ENCODE results near the gene JARID2. TPM values are rescaled to one million over a fixed set of nuclear protein-coding genes. Genes with fewer than 3 reads are reported as not detected.

Gene JARID2
- total and polyA plus RNA-seq, 10 of the 15 experiments (the other 5 are each of a cell fraction or from before 2014, with no cell fraction given), result 4.2 to 21.6 (median 11.7) TPM

DNA sequence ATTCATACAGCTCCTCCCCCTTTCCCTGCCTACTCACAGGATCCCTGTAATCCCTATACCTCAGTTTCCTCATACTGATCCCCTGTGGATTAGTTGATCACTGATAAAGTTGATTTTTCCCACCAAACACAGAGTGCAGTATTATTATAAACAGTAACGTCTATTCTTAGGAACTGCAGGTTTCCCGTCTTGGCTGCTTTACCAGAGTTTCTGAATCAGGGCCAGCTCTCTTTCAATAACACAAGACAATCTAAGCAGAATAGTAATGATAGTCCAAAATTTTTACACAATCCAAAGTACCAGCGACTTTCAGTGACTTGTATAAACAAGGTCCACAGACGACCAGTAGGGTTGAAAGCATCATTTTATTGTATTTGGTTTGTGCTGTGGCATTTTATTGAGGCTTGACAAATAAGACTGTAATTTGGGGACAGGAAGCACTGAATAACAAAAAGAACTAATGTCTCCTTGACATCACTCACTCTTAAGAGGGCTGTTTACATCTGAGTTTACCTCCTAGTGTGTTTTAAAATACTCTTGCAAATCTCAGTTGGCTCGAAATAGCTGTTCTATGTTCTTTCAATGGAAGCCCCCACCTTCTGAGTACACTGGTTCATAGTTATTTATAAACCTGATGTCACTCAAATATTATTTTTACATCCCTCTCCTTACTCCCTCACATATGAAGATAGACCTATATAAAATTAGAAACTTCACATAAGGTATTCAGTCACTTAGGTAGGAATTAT lies 6.1 kb upstream of the JARID2 start:
- ChIA-PET SMC1A (ENCODE audit: uncharacterized antibody, unreplicated experiment) (interaction anchor here (0.8 to 1.5 kb wide), 4 partner anchors 20 to 217 kb away, joined by 3 to 4 read pairs (median 4); no protein-coding TSS in a partner anchor), CTCF (interaction anchor here (0.5 to 0.6 kb wide), 2 partner anchors 130 to 505 kb away, joined by 3 read pairs; no protein-coding TSS in a partner anchor), POLR2A (no interaction called here), RAD21 (ENCODE audit: unreplicated experiment) (no interaction called here)
- 29% methylated on average over 5 of the region's 5 CpGs for WGBS (ENCODE audit: insufficient coverage, insufficient replicate concordance, low lambda C conversion rate, missing lambda C conversion rate)
- Histone ChIP-seq H3K4me3 (no peak overlapping the region), H3K36me3 (ENCODE audit: control insufficient read depth in 2 of 2, insufficient read depth in 2 of 2, low read length in 1 of 2) (no peaks in the 10 kb centered on the region), H2AFZ (ENCODE audit: control insufficient read depth, low read depth, low read length) (no peak overlapping the region), H3K27me3 (replicated peaks in 1 of 2; ENCODE audit: control insufficient read depth in 2 of 2, insufficient read depth in 2 of 2, low read length in 1 of 2) (no peaks in the 10 kb centered on the region), H3K79me2 (ENCODE audit: control insufficient read depth, insufficient read depth, low read length) (no peaks in the 10 kb centered on the region; the same call in 1 of the 2 replicates), H3K27ac (ENCODE audit: control insufficient read depth, insufficient read depth) (no peak overlapping the region), H3K4me1 (ENCODE audit: control insufficient read depth, insufficient read depth, low read length) (no peaks in the 10 kb centered on the region), H3K9ac (ENCODE audit: control insufficient read depth, insufficient read depth, low read length) (no peak overlapping the region), H3K9me3 (replicated peaks; ENCODE audit: control insufficient read depth, insufficient read depth, low read length) (no peaks in the 10 kb centered on the region), H3K4me2 (ENCODE audit: control insufficient read depth, insufficient read depth) (no peak overlapping the region), H4K20me1 (ENCODE audit: control insufficient read depth, insufficient read depth) (no peaks in the 10 kb centered on the region)
- TF ChIP-seq TARDBP (IDR thresholded peaks at IDR 0.05; ENCODE audit: borderline replicate concordance), result no peak
- TF ChIP-seq RUNX3 (IDR thresholded peaks at IDR 0.05; ENCODE audit: low read length), result no peak
- no peak for TF ChIP-seq SMAD1 (IDR thresholded peaks at IDR 0.05; ENCODE audit: low read depth, partially characterized antibody)
- no peak for TF ChIP-seq MTA3 (IDR thresholded peaks at IDR 0.05; ENCODE audit: borderline replicate concordance, low read length)
- TF ChIP-seq BHLHE40 (IDR thresholded peaks at IDR 0.05; ENCODE audit: borderline replicate concordance in 1 of 2, low read depth in 2 of 2, low read length in 1 of 2), result no peak
- no peak for TF ChIP-seq CBFB (IDR thresholded peaks at IDR 0.05; ENCODE audit: low read depth)
- TF ChIP-seq, protein P1, sequence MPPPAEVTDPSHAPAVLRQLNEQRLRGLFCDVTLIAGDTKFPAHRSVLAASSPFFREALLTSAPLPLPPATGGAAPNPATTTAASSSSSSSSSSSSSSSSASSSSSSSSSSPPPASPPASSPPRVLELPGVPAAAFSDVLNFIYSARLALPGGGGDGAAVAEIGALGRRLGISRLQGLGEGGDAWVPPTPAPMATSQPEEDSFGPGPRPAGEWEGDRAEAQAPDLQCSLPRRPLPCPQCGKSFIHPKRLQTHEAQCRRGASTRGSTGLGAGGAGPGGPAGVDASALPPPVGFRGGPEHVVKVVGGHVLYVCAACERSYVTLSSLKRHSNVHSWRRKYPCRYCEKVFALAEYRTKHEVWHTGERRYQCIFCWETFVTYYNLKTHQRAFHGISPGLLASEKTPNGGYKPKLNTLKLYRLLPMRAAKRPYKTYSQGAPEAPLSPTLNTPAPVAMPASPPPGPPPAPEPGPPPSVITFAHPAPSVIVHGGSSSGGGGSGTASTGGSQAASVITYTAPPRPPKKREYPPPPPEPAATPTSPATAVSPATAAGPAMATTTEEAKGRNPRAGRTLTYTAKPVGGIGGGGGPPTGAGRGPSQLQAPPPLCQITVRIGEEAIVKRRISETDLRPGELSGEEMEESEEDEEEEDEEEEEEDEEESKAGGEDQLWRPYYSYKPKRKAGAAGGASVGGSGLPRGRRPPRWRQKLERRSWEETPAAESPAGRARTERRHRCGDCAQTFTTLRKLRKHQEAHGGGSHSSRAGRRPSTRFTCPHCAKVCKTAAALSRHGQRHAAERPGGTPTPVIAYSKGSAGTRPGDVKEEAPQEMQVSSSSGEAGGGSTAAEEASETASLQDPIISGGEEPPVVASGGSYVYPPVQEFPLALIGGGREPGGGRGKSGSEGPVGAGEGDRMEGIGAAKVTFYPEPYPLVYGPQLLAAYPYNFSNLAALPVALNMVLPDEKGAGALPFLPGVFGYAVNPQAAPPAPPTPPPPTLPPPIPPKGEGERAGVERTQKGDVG (CRISPR knock-in tag; IDR thresholded peaks at IDR 0.05), result no peak
- TF ChIP-seq, protein P2, sequence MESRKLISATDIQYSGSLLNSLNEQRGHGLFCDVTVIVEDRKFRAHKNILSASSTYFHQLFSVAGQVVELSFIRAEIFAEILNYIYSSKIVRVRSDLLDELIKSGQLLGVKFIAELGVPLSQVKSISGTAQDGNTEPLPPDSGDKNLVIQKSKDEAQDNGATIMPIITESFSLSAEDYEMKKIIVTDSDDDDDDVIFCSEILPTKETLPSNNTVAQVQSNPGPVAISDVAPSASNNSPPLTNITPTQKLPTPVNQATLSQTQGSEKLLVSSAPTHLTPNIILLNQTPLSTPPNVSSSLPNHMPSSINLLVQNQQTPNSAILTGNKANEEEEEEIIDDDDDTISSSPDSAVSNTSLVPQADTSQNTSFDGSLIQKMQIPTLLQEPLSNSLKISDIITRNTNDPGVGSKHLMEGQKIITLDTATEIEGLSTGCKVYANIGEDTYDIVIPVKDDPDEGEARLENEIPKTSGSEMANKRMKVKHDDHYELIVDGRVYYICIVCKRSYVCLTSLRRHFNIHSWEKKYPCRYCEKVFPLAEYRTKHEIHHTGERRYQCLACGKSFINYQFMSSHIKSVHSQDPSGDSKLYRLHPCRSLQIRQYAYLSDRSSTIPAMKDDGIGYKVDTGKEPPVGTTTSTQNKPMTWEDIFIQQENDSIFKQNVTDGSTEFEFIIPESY (IDR thresholded peaks at IDR 0.05), result no peak
- TF ChIP-seq, protein P3, sequence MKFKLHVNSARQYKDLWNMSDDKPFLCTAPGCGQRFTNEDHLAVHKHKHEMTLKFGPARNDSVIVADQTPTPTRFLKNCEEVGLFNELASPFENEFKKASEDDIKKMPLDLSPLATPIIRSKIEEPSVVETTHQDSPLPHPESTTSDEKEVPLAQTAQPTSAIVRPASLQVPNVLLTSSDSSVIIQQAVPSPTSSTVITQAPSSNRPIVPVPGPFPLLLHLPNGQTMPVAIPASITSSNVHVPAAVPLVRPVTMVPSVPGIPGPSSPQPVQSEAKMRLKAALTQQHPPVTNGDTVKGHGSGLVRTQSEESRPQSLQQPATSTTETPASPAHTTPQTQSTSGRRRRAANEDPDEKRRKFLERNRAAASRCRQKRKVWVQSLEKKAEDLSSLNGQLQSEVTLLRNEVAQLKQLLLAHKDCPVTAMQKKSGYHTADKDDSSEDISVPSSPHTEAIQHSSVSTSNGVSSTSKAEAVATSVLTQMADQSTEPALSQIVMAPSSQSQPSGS (IDR thresholded peaks at IDR 0.05; ENCODE audit: low read length), result no peak
- TF ChIP-seq TCF12 (IDR thresholded peaks at IDR 0.05; ENCODE audit: low read depth, low read length), result no peak
- TF ChIP-seq, protein P4, sequence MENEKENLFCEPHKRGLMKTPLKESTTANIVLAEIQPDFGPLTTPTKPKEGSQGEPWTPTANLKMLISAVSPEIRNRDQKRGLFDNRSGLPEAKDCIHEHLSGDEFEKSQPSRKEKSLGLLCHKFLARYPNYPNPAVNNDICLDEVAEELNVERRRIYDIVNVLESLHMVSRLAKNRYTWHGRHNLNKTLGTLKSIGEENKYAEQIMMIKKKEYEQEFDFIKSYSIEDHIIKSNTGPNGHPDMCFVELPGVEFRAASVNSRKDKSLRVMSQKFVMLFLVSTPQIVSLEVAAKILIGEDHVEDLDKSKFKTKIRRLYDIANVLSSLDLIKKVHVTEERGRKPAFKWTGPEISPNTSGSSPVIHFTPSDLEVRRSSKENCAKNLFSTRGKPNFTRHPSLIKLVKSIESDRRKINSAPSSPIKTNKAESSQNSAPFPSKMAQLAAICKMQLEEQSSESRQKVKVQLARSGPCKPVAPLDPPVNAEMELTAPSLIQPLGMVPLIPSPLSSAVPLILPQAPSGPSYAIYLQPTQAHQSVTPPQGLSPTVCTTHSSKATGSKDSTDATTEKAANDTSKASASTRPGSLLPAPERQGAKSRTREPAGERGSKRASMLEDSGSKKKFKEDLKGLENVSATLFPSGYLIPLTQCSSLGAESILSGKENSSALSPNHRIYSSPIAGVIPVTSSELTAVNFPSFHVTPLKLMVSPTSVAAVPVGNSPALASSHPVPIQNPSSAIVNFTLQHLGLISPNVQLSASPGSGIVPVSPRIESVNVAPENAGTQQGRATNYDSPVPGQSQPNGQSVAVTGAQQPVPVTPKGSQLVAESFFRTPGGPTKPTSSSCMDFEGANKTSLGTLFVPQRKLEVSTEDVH (IDR thresholded peaks at IDR 0.05; ENCODE audit: low read depth, partially characterized antibody), result no peak
- TF ChIP-seq RBBP5 (conservative IDR thresholded peaks at IDR 0.05), result no peak
- TF ChIP-seq ZBED1 (IDR thresholded peaks at IDR 0.05; ENCODE audit: borderline replicate concordance), result no peak
- TF ChIP-seq TAF1 (IDR thresholded peaks at IDR 0.05; ENCODE audit: borderline replicate concordance, low read depth, low read length), result no peak
- intact Hi-C loops (cut with micrococcal nuclease; ENCODE audit: unreplicated experiment) (loop anchor here (10.0 kb wide), 2 partner anchors 325 to 385 kb away; no protein-coding TSS in a partner anchor), in situ Hi-C loops (cut with MboI) (no loop called here)
- DNase-seq (ENCODE audit: low read depth, low spot score) (no peak), FAIRE-seq (no peak), ATAC-seq (no peak)
- BruUV-seq (replicated peaks), result no TSS peak
